Uterus (tissue), 2 donors: ENCODE data around the gene CEP85L.

ENCODE experiments used
- POLR2A ChIP-seq, 2 donors: fragments of 450-650 bp; IDR thresholded peaks; one replicate each; pipeline ENCODE4 v1.6.1; 2016; ENCODE audit warnings: antibody characterized with exemption in 2 of 2, mild to moderate bottlenecking in 1 of 2, moderate library complexity in 1 of 2
- TF ChIP-seq, protein P1 (sequence below), 4 experiments: fragments of 200-600 bp in 2 of 4; fragments of 450-650 bp in 2 of 4; sonication (generic) in 2 of 4; IDR thresholded peaks; one replicate each; pipeline ENCODE4 v1.5.1; 2016 to 2019; ENCODE audit warnings: antibody characterized with exemption in 4 of 4, mild to moderate bottlenecking in 2 of 4, moderate library complexity in 1 of 4

DNA sequence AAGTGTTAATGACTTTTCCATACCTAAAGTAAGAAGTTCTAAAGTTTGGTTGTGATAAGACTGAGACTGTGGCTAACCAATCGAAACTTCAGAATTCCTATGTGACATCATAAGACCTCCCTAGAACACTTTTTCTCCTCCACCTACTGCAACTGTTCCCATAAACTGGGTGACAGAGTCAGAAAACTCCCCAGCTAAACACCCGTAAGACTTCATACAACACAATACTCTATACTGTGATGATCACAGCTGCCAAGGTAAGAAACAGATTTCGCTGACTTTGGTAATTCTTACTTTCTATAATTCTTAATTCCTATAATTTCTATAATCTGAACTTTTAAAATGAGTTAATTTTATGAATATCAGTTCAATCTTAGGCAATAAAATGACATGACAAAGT, 103.3 kb downstream of the CEP85L start, which contains the start of gene PLN:
- TF ChIP-seq, protein P1, sequence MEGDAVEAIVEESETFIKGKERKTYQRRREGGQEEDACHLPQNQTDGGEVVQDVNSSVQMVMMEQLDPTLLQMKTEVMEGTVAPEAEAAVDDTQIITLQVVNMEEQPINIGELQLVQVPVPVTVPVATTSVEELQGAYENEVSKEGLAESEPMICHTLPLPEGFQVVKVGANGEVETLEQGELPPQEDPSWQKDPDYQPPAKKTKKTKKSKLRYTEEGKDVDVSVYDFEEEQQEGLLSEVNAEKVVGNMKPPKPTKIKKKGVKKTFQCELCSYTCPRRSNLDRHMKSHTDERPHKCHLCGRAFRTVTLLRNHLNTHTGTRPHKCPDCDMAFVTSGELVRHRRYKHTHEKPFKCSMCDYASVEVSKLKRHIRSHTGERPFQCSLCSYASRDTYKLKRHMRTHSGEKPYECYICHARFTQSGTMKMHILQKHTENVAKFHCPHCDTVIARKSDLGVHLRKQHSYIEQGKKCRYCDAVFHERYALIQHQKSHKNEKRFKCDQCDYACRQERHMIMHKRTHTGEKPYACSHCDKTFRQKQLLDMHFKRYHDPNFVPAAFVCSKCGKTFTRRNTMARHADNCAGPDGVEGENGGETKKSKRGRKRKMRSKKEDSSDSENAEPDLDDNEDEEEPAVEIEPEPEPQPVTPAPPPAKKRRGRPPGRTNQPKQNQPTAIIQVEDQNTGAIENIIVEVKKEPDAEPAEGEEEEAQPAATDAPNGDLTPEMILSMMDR (IDR thresholded peaks at IDR 0.05), result no peak
- TF ChIP-seq POLR2A (IDR thresholded peaks at IDR 0.05), result peak; percentile 24 to 63
